Activated T-cell treated with anti-CD3 and anti-CD28 coated beads for 24 hours (primary cell): Measurements from ENCODE around the gene LCN9.
"Not testable (repeated sequence)": the region's sequence is repeated elsewhere in the genome, so short reads cannot be mapped to it uniquely, and the experiment has no call there.

Experiments used
- DNase-seq: peaks from one replicate; pipeline ENCODE4 v3.0.0-alpha.2; 2020; ENCODE audit warnings: low read depth

The LCN9 gene

GRCh38 chr9:135662758-135663450 is at the start of gene LCN9:
Gene LCN9 (plus strand): TSS chr9:135663309. CDS start chr9:135663322, 13 bp downstream.
- no peak for DNase-seq

- no peak for DNase-seq
Observed at GRCh38 chr9:135613946-135614805, 48.9 kb upstream of the LCN9 start.

- no peak for DNase-seq
Observed at GRCh38 chr9:135614821-135615665, 48.1 kb upstream of the LCN9 start.

GRCh38 chr9:135615666-135616618 is 47.2 kb upstream of the LCN9 start:
- no peak for DNase-seq

GRCh38 chr9:135616619-135617537 is 46.2 kb upstream of the LCN9 start:
- DNase-seq: no peak

GRCh38 chr9:135617538-135617900 is 45.6 kb upstream of the LCN9 start:
- DNase-seq: no peak

- no peak for DNase-seq
Observed at GRCh38 chr9:135617991-135618411, 45.1 kb upstream of the LCN9 start.

- no peak for DNase-seq
Observed at GRCh38 chr9:135618866-135619598, 44.1 kb upstream of the LCN9 start.

GRCh38 chr9:135619599-135619886 is 43.6 kb upstream of the LCN9 start:
- no peak for DNase-seq

GRCh38 chr9:135620558-135620957 is 42.6 kb upstream of the LCN9 start:
- DNase-seq: no peak

GRCh38 chr9:135622415-135623020 is 40.6 kb upstream of the LCN9 start:
- no peak for DNase-seq

- DNase-seq: no peak
Observed at GRCh38 chr9:135624282-135624681, 38.8 kb upstream of the LCN9 start.

GRCh38 chr9:135632841-135633240 is 30.3 kb upstream of the LCN9 start:
- DNase-seq: no peak

GRCh38 chr9:135636930-135637530 is 26.1 kb upstream of the LCN9 start:
- DNase-seq: not testable (repeated sequence)

- no peak for DNase-seq
Observed at GRCh38 chr9:135639196-135639595, 23.9 kb upstream of the LCN9 start, which contains the start of gene GLT6D1. Gene GLT6D1 (minus strand): TSS chr9:135639540. CDS start chr9:135639187, 353 bp downstream.

- no peak for DNase-seq
Observed at GRCh38 chr9:135641047-135641446, 22.1 kb upstream of the LCN9 start.

GRCh38 chr9:135641745-135642144 is 21.4 kb upstream of the LCN9 start:
- no peak for DNase-seq

GRCh38 chr9:135644631-135645218 is 18.4 kb upstream of the LCN9 start:
- DNase-seq: no peak
